GM04504 (cell line): ENCODE measurements around the gene AK3.

Experiments
- DNase-seq: peaks from one replicate; pipeline ENCODE4 v3.0.0-alpha.2; 2012; ENCODE audit warnings: low read depth

The AK3 gene

DNA sequence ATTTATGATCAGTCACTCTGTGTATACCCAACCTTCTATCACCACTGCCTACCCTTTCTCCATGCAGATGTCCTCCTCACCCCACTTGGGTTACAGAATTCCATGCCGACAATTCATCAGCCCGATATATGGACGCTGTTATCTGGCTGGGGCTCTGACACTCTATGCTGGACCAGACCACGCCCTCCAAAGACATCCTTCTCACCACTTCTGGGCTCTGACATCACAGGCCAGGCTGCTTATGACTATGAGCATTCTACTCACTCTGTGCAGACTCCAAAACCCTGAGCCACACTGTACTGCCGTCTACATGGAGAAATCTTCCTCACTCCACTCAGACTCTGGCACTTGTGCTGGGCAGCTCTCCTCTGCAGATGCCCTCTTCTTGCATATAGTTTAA is 7.6 kb upstream of the AK3 start:
- no peak for DNase-seq

DNA sequence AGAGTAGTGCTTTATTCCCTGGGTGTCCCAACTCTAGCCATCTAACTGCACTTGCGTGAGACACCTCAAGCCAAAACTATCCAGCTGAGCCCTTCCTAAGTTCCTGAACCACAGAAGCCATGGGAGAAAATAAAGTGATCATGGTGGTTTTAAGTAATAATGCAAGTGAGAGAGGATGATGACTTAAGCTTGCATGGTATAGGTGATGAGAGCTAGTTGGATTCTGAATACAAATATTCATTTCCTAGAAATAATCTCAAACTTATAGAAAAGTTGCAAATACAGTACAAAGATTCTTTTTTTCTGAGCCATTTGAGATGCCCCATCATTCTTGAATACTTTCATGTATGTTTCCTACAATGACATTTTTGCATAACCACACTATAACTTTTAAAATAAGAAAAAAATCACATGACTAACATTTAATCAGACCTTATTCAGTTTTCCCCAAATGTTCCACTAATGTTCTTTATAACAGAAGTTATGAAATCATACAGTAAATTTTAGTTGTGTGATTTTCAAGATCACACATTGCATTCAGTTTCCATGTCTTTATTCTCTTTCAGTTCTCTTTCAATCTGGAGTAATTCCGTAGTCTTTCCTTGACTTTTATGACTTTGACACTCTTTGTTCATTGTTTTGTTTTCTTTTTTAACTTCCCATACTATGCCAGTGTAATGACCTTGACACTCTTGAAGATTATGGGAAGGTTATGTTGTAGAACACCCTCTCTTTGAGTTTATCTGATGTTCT is 5.5 kb upstream of the AK3 start:
- DNase-seq: no peak

DNA sequence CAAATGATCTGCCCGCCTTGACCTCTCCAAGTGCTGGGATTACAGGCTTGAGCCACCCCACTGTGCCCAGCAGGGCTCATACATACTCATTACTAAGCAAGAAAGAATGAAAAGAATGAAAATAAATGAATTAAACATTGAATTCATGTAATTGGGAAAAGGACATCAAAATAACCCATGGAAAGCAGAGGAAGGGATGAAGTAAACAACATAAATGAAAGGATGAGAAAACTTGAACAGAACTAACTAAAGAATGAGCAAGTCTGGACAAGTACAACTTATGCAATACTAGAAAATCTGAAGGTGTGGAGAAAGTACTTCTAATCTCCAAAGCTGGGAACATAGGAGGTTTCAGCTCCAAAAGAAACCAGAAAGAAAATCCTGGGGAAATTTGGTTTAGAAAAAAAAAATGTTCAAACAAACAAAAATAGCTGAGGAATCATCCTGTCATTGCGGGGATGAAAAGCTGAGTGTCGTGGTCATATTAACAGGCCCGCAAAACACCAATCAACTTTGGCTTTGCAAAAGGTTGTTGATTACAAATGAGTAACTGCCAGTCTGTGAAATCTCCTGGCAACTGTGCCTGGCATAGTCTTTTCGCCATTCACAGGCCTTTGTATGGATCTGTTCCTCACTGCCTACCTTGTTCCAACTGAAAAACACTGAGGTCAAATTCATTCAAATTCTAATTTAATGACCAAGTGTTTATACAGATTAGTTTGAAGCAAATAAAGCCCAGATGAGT is 2.3 kb upstream of the AK3 start:
- no peak for DNase-seq

DNA sequence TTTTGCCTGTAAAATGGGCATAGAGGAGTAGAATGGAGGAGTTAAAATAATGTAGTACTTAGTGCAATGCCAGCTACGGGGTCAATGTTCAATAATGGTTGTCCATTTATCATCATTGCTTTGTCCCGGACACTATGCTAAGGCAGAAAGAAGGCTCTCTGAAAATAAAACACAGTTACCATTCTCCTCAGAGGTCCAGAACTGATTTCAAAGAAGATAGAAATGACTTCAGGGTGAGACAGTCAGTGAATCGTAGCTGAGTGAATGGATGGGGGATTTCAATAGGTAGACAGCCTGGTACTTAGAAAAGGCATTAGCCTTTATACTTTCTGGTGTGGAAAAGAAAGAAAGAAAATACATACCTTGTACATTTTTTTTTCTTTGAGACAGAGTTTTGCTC is 1.2 kb upstream of the AK3 start:
- DNase-seq: no peak

DNA sequence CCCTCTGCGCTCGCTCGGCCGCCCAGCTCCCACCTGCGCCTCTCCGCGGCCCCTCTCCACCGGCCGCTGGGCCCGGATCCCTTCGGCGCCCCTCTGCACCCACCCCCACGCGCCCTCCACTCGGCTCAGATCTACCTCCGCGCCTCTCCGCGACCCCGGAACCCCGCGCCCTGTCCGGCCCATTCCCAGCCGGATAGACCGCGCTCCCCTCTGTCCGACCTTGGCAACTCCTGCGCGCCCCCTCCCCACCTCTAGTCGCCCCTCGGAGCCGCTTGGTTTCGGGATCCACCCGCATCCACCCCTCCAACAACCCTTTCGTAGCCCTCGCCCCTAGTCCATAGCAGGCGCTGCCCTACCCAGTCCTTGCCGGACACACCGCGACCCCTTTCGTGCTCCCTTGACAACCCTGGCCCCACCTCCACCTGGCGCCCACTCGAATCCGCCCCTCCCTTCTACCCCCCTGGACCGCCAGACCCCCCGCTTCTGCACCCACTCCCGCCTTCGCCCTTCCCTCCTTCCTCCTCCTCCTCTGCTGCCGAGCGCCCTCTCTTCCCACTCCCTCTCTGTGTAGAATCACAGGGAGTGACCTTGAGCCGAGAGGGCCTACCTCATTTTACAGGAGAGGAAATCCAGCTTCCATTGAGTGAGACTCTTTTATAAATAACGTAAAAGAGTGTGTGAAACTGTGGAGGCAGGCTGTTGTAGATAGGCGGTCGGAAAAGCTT is 525 bp upstream of the AK3 start:
- DNase-seq: no peak

DNA sequence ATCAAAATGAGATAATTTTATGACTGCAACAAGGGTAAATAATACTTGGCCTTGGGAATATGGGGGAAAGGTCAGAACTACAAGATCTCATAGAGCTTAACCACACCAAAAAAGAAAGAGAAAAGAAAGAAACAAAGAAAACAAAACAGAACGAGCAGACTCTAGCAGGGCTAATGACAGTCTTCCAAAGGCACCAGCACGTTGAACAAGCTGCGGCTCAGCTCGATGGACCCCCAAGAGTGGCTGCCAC is 689 bp downstream of the AK3 start:
- no peak for DNase-seq

DNA sequence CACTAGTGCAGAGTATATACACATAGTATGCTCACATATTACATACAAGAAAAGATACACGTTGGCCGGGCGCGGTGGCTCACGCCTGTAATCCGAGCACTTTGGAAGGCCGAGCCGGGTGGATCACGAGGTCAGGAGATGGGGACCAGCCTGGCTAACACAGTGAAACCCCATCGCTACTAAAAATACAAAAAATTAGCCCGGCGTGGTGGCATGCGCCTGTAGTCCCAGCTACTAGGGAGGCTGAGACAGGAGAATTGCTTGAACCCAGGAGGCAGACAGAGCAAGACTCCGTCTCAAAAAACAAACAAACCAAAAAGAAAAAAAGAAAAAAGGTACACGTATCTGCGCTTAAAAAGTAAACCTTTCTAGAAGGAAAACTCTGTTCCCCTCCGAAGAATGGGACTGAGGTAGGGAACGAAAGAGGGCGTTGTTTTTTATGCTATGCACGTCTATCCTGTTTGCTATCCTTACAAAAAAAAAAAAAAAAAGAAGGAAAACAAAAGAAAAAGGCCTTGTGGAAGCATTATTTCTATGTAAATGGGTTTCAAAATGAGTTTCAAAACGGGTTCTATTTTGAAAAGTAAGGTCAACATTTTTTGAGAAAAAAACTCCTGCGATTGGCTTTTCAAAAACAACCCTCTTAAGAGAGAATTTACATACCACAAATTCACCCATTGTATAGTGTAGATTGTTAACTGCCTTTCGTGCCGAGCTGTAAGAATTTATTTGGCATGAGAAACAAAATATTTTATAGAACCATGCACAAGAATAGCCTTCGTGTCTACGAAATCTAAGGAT is 1.2 kb downstream of the AK3 start:
- DNase-seq: no peak

DNA sequence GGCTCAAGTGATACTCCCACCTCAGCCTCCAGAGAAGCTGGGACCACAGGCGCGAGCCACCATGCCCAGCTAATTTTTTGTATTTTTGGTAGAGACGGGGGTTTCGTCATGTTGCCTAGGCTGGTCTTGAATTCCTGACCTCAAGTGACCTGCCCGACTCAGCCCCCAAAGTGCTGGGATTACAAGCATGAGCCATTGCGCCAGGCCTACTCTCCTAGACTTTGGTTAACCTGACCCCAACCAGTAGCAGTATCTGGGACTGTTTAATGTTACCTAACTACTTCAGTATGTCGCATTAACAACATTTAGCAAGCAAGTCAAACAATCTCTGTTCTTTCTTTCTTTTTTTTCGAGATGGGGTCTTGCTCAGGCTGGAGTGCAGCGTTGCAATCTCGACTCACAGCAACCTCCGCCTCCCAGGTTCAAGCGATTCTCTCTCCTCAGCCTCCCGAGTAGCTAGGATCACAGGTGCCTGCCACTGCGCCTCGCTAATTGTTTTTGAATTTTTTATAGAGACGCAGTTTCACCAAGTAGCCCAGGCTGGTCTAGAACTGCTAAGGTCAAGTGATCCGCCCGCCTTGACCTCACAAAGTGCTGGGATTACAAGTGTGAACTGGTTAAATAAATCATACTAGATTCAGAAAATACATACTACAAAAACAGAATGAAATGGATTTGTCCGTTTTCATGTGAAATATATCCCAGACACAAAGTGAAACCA is 2.0 kb downstream of the AK3 start:
- no peak for DNase-seq

DNA sequence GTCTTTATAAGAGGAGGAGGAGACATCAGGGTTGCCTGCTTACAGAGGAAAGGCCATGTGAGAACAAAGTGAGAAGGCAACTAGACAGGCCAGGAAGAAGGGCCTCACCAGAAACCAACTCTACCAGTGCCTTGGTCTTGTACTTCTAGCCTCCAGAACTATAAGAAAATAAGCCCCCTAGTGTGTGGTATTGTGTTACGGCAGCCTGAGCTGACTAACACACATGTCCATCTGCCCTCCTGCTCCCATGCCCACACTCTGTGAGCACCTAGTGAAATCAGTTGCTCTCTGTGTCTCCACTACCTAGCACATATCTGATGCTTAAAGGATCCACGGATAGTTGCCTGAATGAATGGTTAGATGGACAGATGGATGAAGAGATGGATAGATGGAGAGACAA is 6.9 kb downstream of the AK3 start:
- no peak for DNase-seq

DNA sequence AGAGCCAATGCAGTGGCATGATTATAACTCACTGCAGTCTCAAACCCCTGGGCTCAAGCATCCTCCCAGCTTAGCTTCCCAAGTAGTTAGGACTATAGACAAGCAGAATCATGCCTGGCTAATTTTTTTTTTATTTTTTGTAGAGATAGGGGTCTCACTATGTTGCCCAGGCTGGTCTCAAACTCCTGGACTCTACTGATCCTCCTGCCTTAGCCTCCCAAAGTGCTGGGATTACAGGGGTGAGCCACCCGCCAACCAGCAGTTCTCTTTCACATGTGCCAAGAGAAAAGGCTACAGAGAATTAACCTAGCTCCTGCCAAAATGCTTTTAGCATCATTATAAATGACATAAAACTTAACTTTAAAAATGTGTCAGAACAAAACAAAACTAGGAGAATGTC is 8.1 kb downstream of the AK3 start:
- no peak for DNase-seq

DNA sequence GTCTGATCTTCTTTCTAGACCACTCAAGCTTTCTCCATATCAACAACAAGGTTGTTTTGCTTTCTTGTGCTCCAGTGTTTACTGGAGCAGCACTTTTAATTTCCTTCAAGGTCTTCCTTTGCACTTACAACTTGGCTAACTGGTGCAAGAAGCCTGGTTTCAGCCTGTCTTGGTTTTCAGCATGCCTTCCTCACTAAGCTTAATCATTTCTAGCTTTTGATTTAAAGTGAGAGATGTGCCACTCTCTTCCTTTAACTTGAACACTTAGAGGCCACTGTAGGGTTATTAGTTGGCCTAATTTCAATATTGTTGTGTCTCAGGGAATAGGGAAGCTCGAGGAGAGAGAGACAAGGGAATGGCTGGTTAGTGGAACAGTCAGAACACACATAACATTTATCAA is 13.4 kb downstream of the AK3 start:
- no peak for DNase-seq

DNA sequence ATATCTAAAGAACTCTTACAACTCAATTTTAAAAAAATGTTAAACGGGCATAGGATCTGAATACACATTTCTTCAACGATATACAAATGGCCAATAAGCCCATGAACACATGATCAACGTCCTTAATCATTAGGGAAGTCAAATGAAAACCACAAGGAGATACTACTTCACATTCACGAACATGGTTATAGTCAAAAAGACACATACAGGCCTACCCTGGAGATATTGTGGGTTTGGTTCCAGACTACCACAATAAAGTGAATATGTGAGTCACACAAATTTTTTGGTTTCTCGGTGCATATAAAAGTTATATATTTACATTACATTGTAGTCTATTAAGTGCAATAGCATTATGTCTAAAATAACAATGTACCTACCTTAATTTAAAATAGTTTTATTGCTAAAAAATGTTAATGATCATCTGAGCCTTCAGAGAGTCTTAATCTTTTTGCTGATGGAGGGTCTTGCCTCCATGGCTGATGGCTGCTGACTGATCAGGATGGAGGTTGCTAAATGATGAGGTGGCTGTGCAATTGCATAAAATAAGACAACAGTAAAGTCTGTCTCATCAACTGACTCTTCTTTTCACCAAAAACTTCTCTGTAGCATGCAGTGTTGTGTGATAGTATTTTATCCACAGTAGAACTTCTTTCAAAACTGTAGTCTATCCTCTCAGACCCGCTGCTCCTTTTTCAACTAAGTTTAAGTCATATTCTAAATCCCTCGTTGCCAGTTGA is 15.1 kb downstream of the AK3 start:
- no peak for DNase-seq

DNA sequence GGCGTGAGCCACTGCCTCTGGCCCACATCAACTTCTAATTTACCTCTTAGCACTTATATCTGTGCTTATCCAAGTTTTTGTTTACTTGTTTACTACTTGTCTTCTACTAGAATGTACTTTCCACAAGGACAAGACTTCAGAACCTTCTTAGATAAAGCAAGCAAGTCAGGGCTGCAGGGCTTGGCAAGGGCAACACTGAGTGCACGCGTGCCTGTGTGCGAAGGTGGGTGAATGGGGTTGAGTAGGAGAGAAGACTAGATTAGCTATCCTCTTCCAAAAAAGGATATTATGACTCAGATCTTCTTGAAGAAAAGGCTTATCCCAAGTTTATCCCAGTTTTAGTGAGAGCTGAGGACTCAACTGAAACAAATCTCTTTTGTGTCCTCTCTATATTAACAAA is 19.3 kb downstream of the AK3 start:
- DNase-seq: no peak

DNA sequence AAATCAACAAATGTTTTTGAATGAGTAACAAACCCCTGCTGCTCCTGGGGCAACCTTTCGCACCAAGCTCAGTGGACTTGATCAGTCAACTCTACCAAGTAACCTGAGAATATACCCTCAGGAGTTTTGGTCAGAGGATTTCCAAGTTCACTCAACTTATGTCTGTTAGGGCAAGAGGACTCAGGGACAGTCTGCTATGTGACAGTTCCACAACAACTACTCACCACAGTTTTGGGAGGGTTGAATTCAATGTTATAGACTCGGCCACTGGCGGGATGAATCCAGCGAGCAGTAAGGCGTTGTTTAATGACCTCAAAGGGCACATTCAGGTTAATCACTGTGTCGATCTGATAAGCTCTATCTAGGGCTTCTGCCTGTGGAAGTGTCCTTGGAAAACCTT is 22.1 kb downstream of the AK3 start:
- DNase-seq: no peak

DNA sequence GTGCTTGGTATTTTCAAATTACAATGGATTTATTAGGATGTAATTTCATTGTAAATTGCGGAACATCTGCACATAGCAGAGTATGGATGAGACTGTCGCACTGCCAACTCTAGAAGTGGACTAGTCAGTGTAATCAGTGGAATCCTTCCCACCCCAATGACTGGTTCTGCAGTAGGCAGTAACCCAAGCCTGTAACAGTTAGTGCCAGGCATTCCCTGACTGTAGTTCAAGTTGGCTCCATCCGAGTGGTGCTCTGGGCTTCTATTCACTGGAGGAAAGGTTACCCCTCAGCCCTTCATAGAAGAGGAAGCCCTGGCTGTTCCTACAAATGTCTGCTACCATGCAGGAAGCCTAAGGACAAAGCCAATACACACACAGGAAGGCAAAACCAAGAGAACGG is 23.2 kb downstream of the AK3 start:
- DNase-seq: no peak

DNA sequence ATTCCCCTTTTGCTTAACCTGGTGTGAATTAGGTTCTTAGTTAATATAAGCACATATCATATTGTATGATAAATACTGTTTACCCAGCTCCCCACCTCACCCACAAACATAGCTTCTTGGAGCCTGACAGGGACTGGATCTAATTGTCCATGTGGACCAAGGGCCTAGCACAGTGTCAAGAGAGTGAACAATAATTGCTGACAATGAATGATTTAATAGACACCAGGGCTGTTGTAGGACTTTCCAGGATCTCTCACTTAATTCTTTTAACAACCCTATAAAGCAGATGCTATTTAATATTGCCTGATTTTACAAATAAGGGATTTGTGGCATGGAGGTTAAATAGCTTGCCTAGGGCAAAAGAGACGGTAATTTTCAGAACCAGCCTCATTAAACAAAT is 24.8 kb downstream of the AK3 start:
- no peak for DNase-seq

DNA sequence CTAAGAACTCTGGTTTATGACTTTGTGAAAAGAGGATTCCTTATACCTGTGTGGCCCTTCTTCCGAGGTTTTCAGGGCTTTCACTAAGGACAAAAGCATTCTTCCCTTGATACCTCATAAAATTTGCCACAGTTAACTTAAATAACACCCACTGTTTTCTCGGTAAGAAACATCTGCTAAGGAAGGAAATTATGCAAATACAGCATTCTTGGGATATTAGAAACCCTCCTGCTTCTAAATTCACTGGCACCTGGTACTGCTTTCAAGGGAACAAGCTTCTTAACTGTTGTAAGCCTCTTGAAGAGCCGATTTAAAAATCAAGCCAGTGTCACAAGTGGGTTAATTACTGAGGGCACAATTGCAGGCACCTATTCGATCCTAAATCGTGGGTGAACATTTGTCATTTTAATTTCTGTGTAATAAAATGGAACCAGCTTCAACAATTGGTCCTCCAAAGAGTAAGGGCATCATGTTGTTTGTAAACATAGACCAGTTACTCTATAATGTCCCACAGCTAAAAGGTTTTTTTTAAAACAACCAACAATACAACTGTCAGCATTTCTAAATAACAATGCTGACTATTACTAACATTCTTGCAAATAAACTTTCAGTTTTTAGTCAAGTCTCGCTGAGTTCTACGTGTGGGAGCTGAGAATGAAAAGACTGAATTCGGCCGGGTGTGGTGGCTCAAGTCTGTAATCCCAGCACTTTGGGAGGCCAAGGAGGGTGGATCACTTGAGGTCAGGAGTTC is 26.6 kb downstream of the AK3 start:
- no peak for DNase-seq

DNA sequence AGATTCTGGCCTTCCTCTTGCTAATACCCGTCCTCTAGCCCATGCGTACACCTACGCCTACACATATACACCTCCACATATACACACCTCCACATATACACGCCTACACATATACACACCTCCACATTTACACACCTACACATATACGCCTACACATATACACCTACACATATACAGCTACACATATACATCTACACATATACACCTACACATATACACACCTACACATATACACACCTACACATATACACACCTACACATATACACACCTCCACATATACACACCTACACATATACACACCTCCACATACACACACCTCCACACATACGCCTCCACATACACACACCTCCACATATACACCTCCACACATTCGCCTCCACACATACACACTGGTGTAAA is 27.2 kb downstream of the AK3 start:
- no peak for DNase-seq

DNA sequence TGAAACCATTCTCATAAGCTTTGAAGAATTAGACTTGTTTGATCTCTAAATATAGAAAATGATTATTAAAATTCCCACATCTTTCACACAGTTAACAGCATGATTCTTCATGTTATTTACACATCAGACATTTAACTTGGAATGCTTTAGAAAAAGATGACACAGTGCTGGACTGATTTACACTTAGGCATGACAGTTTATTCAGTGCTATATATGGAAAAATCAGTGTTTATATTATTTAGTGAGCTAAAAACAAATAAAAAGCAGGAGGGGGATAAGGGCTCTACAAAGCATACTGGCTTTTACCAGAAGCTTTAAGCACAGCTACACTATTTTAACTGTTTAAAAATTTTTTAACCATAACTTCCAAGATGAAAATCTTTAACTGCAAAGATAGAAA is 31.6 kb downstream of the AK3 start:
- no peak for DNase-seq

DNA sequence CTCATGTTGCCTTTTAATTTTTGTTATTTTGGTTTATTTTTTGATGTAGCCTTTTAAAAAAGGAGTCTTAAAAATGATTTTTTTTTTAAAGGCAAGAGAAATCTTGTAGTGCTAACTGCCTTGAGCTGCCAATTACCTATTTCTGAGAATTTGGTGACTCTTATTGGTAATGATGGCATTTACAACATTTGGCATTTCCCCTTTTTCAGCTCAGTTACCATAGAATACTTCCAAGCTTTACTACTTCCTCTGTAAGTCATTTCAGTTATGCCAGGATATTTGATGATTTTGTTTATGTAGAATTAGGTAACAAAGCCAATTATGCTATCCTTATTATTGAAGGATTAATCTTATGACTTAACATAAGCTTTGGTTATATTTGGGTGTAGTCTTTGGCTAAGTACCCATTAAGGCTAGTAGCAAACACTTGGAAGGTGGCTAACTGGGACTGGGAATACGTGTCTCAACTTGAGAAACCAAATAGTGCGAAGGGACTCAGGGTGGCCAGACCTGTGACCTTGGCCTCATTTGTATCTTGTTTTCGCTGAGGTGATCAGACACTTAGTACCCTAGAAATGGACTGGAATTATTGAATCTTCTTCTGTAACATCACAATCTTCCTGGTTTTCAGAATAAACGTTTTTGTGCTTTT is 33.9 kb downstream of the AK3 start:
- no peak for DNase-seq
